K562 (cell line): ENCODE measurements around the gene NDUFAF2.

Source experiments
- BCL6 ChIP-seq: fragments of 250-450 bp; sonication (Bioruptor Pico); IDR thresholded peaks from 2 replicates; pipeline ENCODE4 v1.4.0; 2020
- MAZ ChIP-seq, 2 experiments: fragments of 450-650 bp in 1 of 2; sonication (generic) in 1 of 2; formaldehyde crosslinking; IDR thresholded peaks in 1 of 2; conservative IDR thresholded peaks in 1 of 2; 2 replicates each; pipeline versions ENCODE4 v1.4.0 to v1.5.0; 2020; ENCODE audit warnings: mild to moderate bottlenecking in 1 of 2, missing genetic modification reagents in 1 of 2
- MXI1 ChIP-seq: IDR thresholded peaks from 2 replicates; pipeline ENCODE4 v1.6.1; 2011; ENCODE audit warnings: low read depth, mild to moderate bottlenecking, improper control_type of control experiment, low read length
- ZNF766 ChIP-seq: fragments of 200-800 bp; sonication (Bioruptor generic); conservative IDR thresholded peaks from 2 replicates; pipeline ENCODE4 v1.6.1; 2016; ENCODE audit warnings: missing genetic modification characterization, missing compliant biosample characterization
- TF ChIP-seq, protein P1 (sequence below): sonication (generic); formaldehyde crosslinking; IDR thresholded peaks from 2 replicates; pipeline ENCODE4 v1.4.0; 2020; ENCODE audit warnings: mild to moderate bottlenecking, missing genetic modification reagents
- TF ChIP-seq, protein P2 (sequence below): fragments of 450-650 bp; conservative IDR thresholded peaks from 2 replicates; pipeline ENCODE4 v1.6.1; 2016; ENCODE audit warnings: missing genetic modification characterization, low read depth, mild to moderate bottlenecking, control low read depth, missing compliant biosample characterization

DNA sequence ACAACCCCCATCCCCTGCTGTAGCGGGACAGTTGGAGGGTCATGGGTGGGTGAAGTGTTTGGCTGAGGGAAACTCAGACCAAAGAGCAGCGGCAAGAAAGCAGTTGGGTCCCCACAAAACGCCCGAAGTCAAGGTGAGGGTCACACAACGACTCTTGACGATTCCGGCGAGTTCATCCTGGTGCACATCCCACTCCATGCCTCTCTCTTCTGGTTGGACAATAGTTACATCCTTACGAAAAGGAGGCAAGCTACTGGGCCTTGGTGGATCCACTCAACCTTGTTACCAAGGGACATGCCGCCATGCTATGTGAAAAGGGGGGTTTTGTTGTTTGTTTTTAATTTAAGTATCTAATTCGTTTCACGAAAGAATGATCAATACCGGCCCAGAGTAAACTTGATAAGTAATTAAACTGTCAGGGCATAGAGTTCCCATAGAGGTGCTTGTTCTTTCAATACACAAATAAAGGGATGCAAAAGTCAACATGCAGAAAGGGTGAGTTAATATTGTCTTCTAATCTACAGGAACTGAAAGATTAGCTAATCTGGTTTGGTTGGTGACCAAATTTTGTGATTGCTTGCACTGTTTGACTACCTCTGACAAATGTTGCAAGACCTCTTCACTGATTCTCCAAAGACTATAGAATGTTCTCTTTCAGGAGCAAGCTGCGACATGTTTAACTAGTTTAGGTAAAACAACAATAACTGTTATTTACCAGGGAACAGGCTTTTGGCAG lies 218.0 kb downstream of the NDUFAF2 start:
- no peak for TF ChIP-seq MXI1
- peak in 1 of 2 experiments; percentile 1; a peak in 1 of 4 replicates for TF ChIP-seq MAZ (CRISPR knock-in tag; conservative IDR thresholded peaks at IDR 0.05 in 1 of 2, IDR thresholded peaks at IDR 0.05 in 1 of 2)
- TF ChIP-seq, protein P1, sequence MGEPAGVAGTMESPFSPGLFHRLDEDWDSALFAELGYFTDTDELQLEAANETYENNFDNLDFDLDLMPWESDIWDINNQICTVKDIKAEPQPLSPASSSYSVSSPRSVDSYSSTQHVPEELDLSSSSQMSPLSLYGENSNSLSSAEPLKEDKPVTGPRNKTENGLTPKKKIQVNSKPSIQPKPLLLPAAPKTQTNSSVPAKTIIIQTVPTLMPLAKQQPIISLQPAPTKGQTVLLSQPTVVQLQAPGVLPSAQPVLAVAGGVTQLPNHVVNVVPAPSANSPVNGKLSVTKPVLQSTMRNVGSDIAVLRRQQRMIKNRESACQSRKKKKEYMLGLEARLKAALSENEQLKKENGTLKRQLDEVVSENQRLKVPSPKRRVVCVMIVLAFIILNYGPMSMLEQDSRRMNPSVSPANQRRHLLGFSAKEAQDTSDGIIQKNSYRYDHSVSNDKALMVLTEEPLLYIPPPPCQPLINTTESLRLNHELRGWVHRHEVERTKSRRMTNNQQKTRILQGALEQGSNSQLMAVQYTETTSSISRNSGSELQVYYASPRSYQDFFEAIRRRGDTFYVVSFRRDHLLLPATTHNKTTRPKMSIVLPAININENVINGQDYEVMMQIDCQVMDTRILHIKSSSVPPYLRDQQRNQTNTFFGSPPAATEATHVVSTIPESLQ (CRISPR knock-in tag): no peak
- TF ChIP-seq, protein P2, sequence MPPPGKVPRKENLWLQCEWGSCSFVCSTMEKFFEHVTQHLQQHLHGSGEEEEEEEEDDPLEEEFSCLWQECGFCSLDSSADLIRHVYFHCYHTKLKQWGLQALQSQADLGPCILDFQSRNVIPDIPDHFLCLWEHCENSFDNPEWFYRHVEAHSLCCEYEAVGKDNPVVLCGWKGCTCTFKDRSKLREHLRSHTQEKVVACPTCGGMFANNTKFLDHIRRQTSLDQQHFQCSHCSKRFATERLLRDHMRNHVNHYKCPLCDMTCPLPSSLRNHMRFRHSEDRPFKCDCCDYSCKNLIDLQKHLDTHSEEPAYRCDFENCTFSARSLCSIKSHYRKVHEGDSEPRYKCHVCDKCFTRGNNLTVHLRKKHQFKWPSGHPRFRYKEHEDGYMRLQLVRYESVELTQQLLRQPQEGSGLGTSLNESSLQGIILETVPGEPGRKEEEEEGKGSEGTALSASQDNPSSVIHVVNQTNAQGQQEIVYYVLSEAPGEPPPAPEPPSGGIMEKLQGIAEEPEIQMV (tag): no peak
- no peak for TF ChIP-seq BCL6
- TF ChIP-seq ZNF766: no peak
